GM21381 (cell line): ENCODE measurements around the gene MAZ.
"Not testable (repeated sequence)": the region's sequence is repeated elsewhere in the genome, so short reads cannot be mapped to it uniquely, and the experiment has no call there.

Source experiments
- ATAC-seq: cut with Tn5 transposase; IDR thresholded peaks from one replicate; pipeline ENCODE4 v1.9.1; 2021; ENCODE audit warnings: mild to moderate bottlenecking, moderate library complexity; ENCODE audit not compliant: unreplicated experiment

MAZ gene

GRCh38 chr16:29821643-29822115 lies 15.3 kb downstream of the MAZ start:
- no peak for ATAC-seq

GRCh38 chr16:29824589-29825144 lies 18.3 kb downstream of the MAZ start:
- ATAC-seq: no peak

- no peak for ATAC-seq
Observed at GRCh38 chr16:29825145-29826044, 19.1 kb downstream of the MAZ start.

GRCh38 chr16:29826342-29826695 lies 20.0 kb downstream of the MAZ start:
- no peak for ATAC-seq

GRCh38 chr16:29830774-29831173 lies 24.4 kb downstream of the MAZ start:
- ATAC-seq: no peak

GRCh38 chr16:29831490-29831889 lies 25.2 kb downstream of the MAZ start:
- ATAC-seq: no peak

- ATAC-seq: not testable (repeated sequence)
Observed at GRCh38 chr16:29833219-29833618, 26.9 kb downstream of the MAZ start.

- ATAC-seq: no peak
Observed at GRCh38 chr16:29834079-29834478, 27.8 kb downstream of the MAZ start.

GRCh38 chr16:29835926-29836325 lies 29.6 kb downstream of the MAZ start:
- ATAC-seq: no peak

- no peak for ATAC-seq
Observed at GRCh38 chr16:29836623-29837022, 30.3 kb downstream of the MAZ start.

GRCh38 chr16:29837841-29838240 lies 31.5 kb downstream of the MAZ start:
- ATAC-seq: no peak

GRCh38 chr16:29839822-29840221 lies 33.5 kb downstream of the MAZ start:
- no peak for ATAC-seq

- no peak for ATAC-seq
Observed at GRCh38 chr16:29840240-29840639, 33.9 kb downstream of the MAZ start.

GRCh38 chr16:29841631-29842030 lies 35.3 kb downstream of the MAZ start:
- ATAC-seq: no peak

- no peak for ATAC-seq
Observed at GRCh38 chr16:29842732-29843346, 36.5 kb downstream of the MAZ start.

- no peak for ATAC-seq
Observed at GRCh38 chr16:29843931-29844330, 37.6 kb downstream of the MAZ start.

GRCh38 chr16:29844575-29845331 lies 38.4 kb downstream of the MAZ start:
- ATAC-seq: no peak

- ATAC-seq: no peak
Observed at GRCh38 chr16:29845656-29846055, 39.3 kb downstream of the MAZ start.

GRCh38 chr16:29848420-29849297 lies 42.3 kb downstream of the MAZ start:
- no peak for ATAC-seq

- ATAC-seq: no peak
Observed at GRCh38 chr16:29849505-29849904, 43.2 kb downstream of the MAZ start.
